K562 treated with DMSO at 1 percent for 48 hours (cell line): ENCODE data around the gene DDTL. TPM values are rescaled to one million over a fixed set of nuclear protein-coding genes. Genes with fewer than 3 reads are reported as not detected.

ENCODE experiments used
- total RNA-seq: library from RNA; unstranded; fragments of 300-600 nt; gene quantifications from 2 replicates; pipeline ENCODE4 v1.2.3, GENCODE V29; 2022; ENCODE audit warnings: low replicate concordance; ENCODE audit errors: extremely low read depth

DDTL gene
- not detected in 2 replicates for total RNA-seq

GRCh38 chr22:23966568-23966967, at the start of gene DDTL:
Gene DDTL (plus strand): TSS chr22:23966888. CDS start chr22:23966915, 27 bp downstream.

DNA sequence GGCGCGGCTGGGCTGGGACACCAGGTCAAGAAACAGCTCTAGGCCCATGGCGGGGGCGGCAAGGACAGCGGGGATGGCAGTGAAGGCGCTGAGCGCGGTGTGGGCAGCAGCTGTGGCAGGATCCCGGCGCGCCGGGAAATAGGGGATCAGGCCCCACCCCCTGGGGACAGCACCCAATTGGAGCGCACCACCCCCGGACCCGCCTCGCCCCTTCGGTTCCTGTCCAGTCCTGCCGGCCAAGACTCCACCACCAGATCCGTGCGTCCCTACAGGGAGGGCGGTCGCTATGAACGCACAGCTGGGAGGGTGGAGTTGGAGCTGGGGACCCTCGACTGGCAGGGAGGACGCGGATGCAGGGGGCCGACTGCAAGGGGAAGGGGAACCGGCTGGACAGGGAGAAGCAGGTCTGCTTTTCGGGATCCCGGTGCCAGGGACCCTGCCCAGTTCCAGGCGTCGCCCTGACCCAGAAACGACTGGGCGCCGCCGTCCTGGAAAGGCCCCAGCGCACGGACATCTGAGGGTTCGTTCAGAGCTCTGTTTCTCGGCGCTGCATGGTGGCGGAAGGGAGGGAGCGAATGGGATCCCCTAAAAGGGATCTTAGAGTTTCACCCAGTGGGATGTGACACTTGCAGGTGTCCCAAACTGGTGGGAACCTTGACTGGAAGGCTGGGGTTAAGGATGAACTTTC, 5.5 kb upstream of the DDTL start, which contains the start of gene GSTT2B:
TSS of gene GSTT2B (minus strand) at position 112 of the 688 bp plus-strand sequence. CDS start at position 48, 64 bp downstream.

DNA sequence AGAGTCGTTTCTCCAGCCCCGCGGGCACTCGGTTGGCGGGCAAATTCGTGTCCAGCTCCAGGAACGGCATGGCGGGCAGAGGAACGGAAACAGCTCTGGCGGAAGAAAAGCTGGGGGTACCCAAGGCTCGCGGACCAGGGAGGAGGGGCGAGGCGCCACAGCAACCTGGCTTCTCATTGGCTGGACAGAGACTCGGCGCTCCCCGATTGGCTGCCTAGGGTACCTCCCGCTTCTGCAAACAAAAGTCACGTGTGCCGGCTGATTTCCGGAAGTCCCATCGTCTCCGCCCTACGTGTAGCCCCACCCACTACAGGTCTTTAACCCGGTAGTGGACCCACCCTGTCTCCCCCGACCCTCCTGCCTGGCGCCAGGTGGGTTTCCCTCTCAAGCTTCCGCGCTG, 7.7 kb downstream of the DDTL start, which contains the start of gene DDT:
TSS of gene DDT (minus strand) at position 97 of the 400 bp plus-strand sequence. CDS start at position 70, 27 bp downstream.

GRCh38 chr22:23979557-23980240, 13.0 kb downstream of the DDTL start, which contains the start of gene GSTT2:
Gene GSTT2 (plus strand): TSS chr22:23980134.

DNA sequence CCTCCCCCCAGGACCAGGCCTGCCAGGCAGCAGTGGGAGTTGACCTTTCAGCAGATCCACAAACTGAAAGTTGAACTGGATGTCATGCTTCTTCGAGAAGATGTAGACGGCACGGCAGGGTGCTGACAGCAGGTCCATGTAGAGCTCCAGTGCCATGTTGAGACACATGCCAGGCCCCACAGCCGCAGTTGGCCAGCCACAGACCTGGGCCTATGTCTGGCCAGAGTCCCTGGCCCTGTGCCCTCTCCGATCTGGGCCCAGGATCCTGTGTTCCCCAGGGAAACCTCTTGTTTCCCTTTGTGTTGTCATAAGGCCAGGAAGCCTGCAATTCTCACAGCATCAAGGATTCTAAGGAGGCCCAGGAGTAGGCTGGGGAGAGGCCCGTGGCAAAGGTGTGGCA, 38.5 kb downstream of the DDTL start, which contains the start of gene GSTT4:
TSS of gene GSTT4 (minus strand) at position 253 of the 400 bp plus-strand sequence. CDS start at position 156, 97 bp downstream.

Other genes with a start within 250 kb of the DDTL start
- not detected in 2 replicates for gene ZNF70, start 215.8 kb upstream of the DDTL start, total RNA-seq
- gene VPREB3, start 212.5 kb upstream of the DDTL start, total RNA-seq: not detected in 2 replicates
- not detected in 2 replicates for gene C22orf15, start 203.9 kb upstream of the DDTL start, total RNA-seq
- not detected in 2 replicates for gene CHCHD10, start 198.9 kb upstream of the DDTL start, total RNA-seq
- not detected in 2 replicates for gene MMP11, start 194.0 kb upstream of the DDTL start, total RNA-seq
- not detected in 2 replicates for gene SMARCB1, start 179.9 kb upstream of the DDTL start, total RNA-seq
- not detected in 2 replicates for gene DERL3, start 127.9 kb upstream of the DDTL start, total RNA-seq
- not detected in 2 replicates for gene SLC2A11, start 109.0 kb upstream of the DDTL start, total RNA-seq
- gene MIF, start 72.5 kb upstream of the DDTL start, total RNA-seq: not detected in 2 replicates
- gene GSTT2B, start 5.7 kb upstream of the DDTL start, total RNA-seq: not detected in 2 replicates
- gene DDT, start 7.6 kb downstream of the DDTL start, total RNA-seq: not detected in 2 replicates
- gene GSTT2, start 13.2 kb downstream of the DDTL start, total RNA-seq: not detected in 2 replicates
- gene GSTT4, start 38.6 kb downstream of the DDTL start, total RNA-seq: not detected in 2 replicates
- gene CABIN1, start 44.4 kb downstream of the DDTL start, total RNA-seq: not detected in 2 replicates
- not detected in 2 replicates for gene SUSD2, start 214.6 kb downstream of the DDTL start, total RNA-seq